HCT116 (cell line): ENCODE measurements around the gene CTRL. TPM values are rescaled to one million over a fixed set of nuclear protein-coding genes. Genes with fewer than 3 reads are reported as not detected.

Experiments used
- ATAC-seq: fragments of 200-7000 bp; cut with Tn5 transposase; 2 replicates; pipeline ENCODE4 v1.9.1; 2020; ENCODE audit warnings: mild to moderate bottlenecking, moderate library complexity
- BruUV-seq: library from RNA; stranded (reverse); fragments of 400-500 nt; replicated peaks from 2 replicates; lab custom pipeline; 2021; lab: Mats Ljungman, UMichigan
- CTCF ChIA-PET: fragments of 300-600 bp; sonication (Branson Sonifier 250); formaldehyde crosslinking; loops from one replicate; lab custom pipeline; 2021; ENCODE audit warnings: antibody characterized with exemption; lab: Charles Lee
- POLR2A ChIA-PET: fragments of 300-600, 350-600 bp; sonication (Branson Sonifier 250); formaldehyde crosslinking; loops from one replicate; lab custom pipeline; 2021; ENCODE audit warnings: antibody characterized with exemption; lab: Charles Lee
- RAD21 ChIA-PET, 2 experiments: fragments of 300-600 bp; sonication (Branson Sonifier 250); formaldehyde crosslinking; loops; one replicate each; lab custom pipeline; 2023; ENCODE audit warnings: low total read pairs in 2 of 2; ENCODE audit not compliant: uncharacterized antibody in 2 of 2, unreplicated experiment in 2 of 2, low non-redundant PET in 1 of 2; lab: Charles Lee
- DNase-seq: peaks from one replicate; pipeline ENCODE4 v3.0.0-alpha.2; 2010; ENCODE audit warnings: low read depth, low spot score
- H2AFZ ChIP-seq: fragments of 200-600 bp; shearing (Covaris generic), sonication (generic); 2 replicates; pipeline ENCODE4 v1.6.1; 2017; ENCODE audit warnings: low read depth, mixed run types, mixed read lengths, antibody characterized with exemption, low read length; ENCODE audit not compliant: poor library complexity, severe bottlenecking
- H3K27ac ChIP-seq: 2 replicates; pipeline ENCODE4 v1.5.1; 2012; ENCODE audit warnings: low read depth, low read length
- H3K27me3 ChIP-seq: fragments of 200-600 bp; sonication (generic); 2 replicates; pipeline ENCODE4 v1.6.1; 2016; ENCODE audit warnings: mixed run types, low read length, mixed read lengths; ENCODE audit not compliant: insufficient read depth
- H3K36me3 ChIP-seq, 2 experiments: fragments of 200-500 bp in 1 of 2; fragments of 200-600 bp in 1 of 2; sonication (Bioruptor generic) in 1 of 2; sonication (generic) in 1 of 2; 2 replicates each; pipeline versions ENCODE4 v1.5.1 to v1.6.1; 2014 to 2016; ENCODE audit warnings: low read length in 2 of 2, inconsistent platforms in 1 of 2, mixed read lengths in 1 of 2, mixed run types in 1 of 2; ENCODE audit not compliant: insufficient read depth in 2 of 2, control insufficient read depth in 1 of 2
- H3K4me1 ChIP-seq, 2 experiments: fragments of 200-600 bp in 1 of 2; sonication (generic) in 1 of 2; 2 replicates each; pipeline versions ENCODE4 v1.5.1 to v1.6.1; 2012 to 2017; ENCODE audit warnings: low read length in 2 of 2, inconsistent platforms in 1 of 2, mild to moderate bottlenecking in 1 of 2, mixed read lengths in 1 of 2, mixed run types in 1 of 2, moderate library complexity in 1 of 2; ENCODE audit not compliant: insufficient read depth in 2 of 2, control insufficient read depth in 1 of 2
- H3K4me2 ChIP-seq: fragments of 200-600 bp; sonication (generic); 2 replicates; pipeline ENCODE4 v1.6.1; 2017; ENCODE audit warnings: mixed run types, low read length, mixed read lengths
- H3K4me3 ChIP-seq, 2 experiments: fragments of 200-600 bp in 1 of 2; sonication (generic) in 1 of 2; replicated peaks in 1 of 2; 2 replicates each; pipeline ENCODE4 v1.5.1; 2011 to 2016; ENCODE audit warnings: low read length in 2 of 2, control low read depth in 1 of 2, low read depth in 1 of 2, mild to moderate bottlenecking in 1 of 2, mixed read lengths in 1 of 2, mixed run types in 1 of 2
- H3K79me2 ChIP-seq: fragments of 200-600 bp; sonication (generic); 2 replicates; pipeline ENCODE4 v1.6.1; 2017; ENCODE audit warnings: mild to moderate bottlenecking, mixed run types, low read length, moderate library complexity, mixed read lengths; ENCODE audit not compliant: insufficient read depth
- H3K9ac ChIP-seq: fragments of 200-600 bp; sonication (generic); 2 replicates; pipeline ENCODE4 v1.6.1; 2016; ENCODE audit warnings: low read length, mixed read lengths
- H3K9me2 ChIP-seq: fragments of 200-600 bp; sonication (generic), shearing (Covaris generic); 2 replicates; pipeline ENCODE4 v1.6.1; 2017; ENCODE audit warnings: mixed run types, mild to moderate bottlenecking, moderate library complexity; ENCODE audit not compliant: insufficient read depth
- H3K9me3 ChIP-seq, 2 experiments: fragments of 200-500 bp in 1 of 2; fragments of 200-600 bp in 1 of 2; sonication (Bioruptor generic) in 1 of 2; sonication (generic) in 1 of 2; 2 replicates each; pipeline ENCODE4 v1.6.1; 2014 to 2017; ENCODE audit warnings: low read length in 2 of 2, mixed read lengths in 2 of 2, inconsistent platforms in 1 of 2, low read depth in 1 of 2, mild to moderate bottlenecking in 1 of 2, mixed run types in 1 of 2, moderate library complexity in 1 of 2; ENCODE audit not compliant: control insufficient read depth in 1 of 2, insufficient read depth in 1 of 2
- H4K20me1 ChIP-seq: fragments of 200-600 bp; sonication (generic), shearing (Covaris generic); 2 replicates; pipeline ENCODE4 v1.6.1; 2017; ENCODE audit warnings: mixed run types, mild to moderate bottlenecking, moderate library complexity; ENCODE audit not compliant: insufficient read depth
- EGR1 ChIP-seq: IDR thresholded peaks from 2 replicates; pipeline ENCODE4 v1.6.1; 2012; ENCODE audit warnings: low read depth
- EZH2 ChIP-seq: fragments of 200-600 bp; sonication (generic); IDR thresholded peaks from 2 replicates; pipeline ENCODE4 v1.6.1; 2017; ENCODE audit warnings: antibody characterized with exemption, mixed run types
- EZH2phosphoT487 ChIP-seq: fragments of 200-600 bp; IDR thresholded peaks from 2 replicates; pipeline ENCODE4 v1.6.1; 2018; ENCODE audit warnings: antibody characterized with exemption, borderline replicate concordance
- FOSL1 ChIP-seq: IDR thresholded peaks from 2 replicates; pipeline ENCODE4 v1.6.1; 2012; ENCODE audit warnings: low read depth
- JUND ChIP-seq: IDR thresholded peaks from 2 replicates; pipeline ENCODE4 v1.6.1; 2012
- POLR2A ChIP-seq: IDR thresholded peaks from 2 replicates; pipeline ENCODE4 v1.7.0; 2011; ENCODE audit warnings: borderline replicate concordance; ENCODE audit not compliant: insufficient read depth, insufficient read length; ENCODE audit errors: extremely low read depth
- POLR2AphosphoS5 ChIP-seq: IDR thresholded peaks from 2 replicates; pipeline ENCODE4 v1.6.1; 2011; ENCODE audit warnings: mild to moderate bottlenecking, low read depth, low read length, moderate library complexity
- SIN3A ChIP-seq: IDR thresholded peaks from 2 replicates; pipeline ENCODE4 v1.6.1; 2012; ENCODE audit warnings: low read depth
- SP1 ChIP-seq: IDR thresholded peaks from 2 replicates; pipeline ENCODE4 v1.6.1; 2012; ENCODE audit warnings: low read depth
- SRF ChIP-seq: IDR thresholded peaks from 2 replicates; pipeline ENCODE4 v1.6.1; 2012; ENCODE audit warnings: low read depth
- TCF7L2 ChIP-seq: IDR thresholded peaks from 2 replicates; pipeline ENCODE4 v1.7.0; 2011; ENCODE audit warnings: borderline replicate concordance, inconsistent platforms; ENCODE audit not compliant: insufficient read depth, insufficient read length; ENCODE audit errors: extremely low read depth
- YY1 ChIP-seq: IDR thresholded peaks from 2 replicates; pipeline ENCODE4 v1.6.1; 2011; ENCODE audit warnings: low read length, low read depth, moderate library complexity, mild to moderate bottlenecking; ENCODE audit not compliant: insufficient replicate concordance; ENCODE audit errors: extremely low read depth
- ZFX ChIP-seq: fragments of 450-650 bp; IDR thresholded peaks from 2 replicates; pipeline ENCODE4 v1.6.1; 2017
- intact Hi-C: fragments of 100-400 bp; cut with micrococcal nuclease; formaldehyde crosslinking; loops from 2 replicates; pipeline ENCODE4 v1.10.0; 2022
- total RNA-seq: library from RNA; stranded (reverse); gene quantifications from one replicate; pipeline ENCODE4 v1.2.1, GENCODE V29; 2021; ENCODE audit not compliant: unreplicated experiment
- TF ChIP-seq, protein P1 (sequence below): IDR thresholded peaks from 2 replicates; pipeline ENCODE4 v1.6.1; 2012
- TF ChIP-seq, protein P2 (sequence below): IDR thresholded peaks from 2 replicates; pipeline ENCODE4 v1.6.1; 2011; ENCODE audit warnings: mild to moderate bottlenecking, low read length, moderate library complexity; ENCODE audit not compliant: insufficient replicate concordance; ENCODE audit errors: extremely low read depth
- TF ChIP-seq, protein P3 (sequence below): IDR thresholded peaks from 2 replicates; pipeline ENCODE4 v1.6.1; 2012
- TF ChIP-seq, protein P4 (sequence below): IDR thresholded peaks from 2 replicates; pipeline ENCODE4 v1.6.1; 2012; ENCODE audit warnings: low read depth

The CTRL gene
- total RNA-seq, 1 experiment from 2014 or later = 3.4 TPM

DNA sequence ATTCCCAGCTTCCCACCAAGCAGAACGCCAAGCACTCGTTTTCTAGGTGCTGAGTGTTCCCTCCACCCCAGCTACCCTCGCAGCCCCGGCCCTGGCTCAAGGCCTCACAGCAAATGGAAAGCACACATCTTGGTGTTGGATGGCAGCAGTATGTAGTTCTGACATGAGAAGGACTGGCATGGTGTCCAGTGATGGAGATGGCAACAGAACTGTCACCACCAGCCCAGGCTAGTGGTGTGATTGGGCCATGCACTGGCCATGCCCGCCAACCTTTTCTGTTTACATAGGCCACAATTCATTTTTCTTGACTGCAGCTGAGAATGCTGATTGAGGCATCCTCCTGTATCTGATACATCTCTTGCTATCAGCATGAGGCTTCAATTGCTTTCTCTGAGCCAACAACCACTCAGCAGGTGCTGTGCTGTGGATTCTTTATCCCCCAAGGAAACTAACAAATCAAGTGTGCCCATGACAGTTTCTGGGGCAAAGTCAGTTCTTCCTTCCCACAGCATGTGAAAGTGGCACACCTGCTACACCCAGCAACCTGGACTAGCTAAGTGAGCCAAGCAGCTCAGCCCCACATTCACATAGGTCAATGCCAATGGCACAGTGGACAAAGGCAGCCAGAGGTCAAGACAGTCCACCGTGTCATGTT lies 32.9 kb upstream of the CTRL start:
- H3K4me2 ChIP-seq = no peak overlapping the region
- no peak for DNase-seq
- H3K4me3 ChIP-seq = no peak overlapping the region
- H3K4me1 ChIP-seq = peaks cover 21 to 26% of the 10 kb centered on the region in 2 experiments
- ATAC-seq = no peak
- H3K27me3 ChIP-seq = no peaks in the 10 kb centered on the region
- no peak overlapping the region for H3K27ac ChIP-seq
- intact Hi-C loops = no loop called here
- RAD21 ChIA-PET = no interaction called here
- no peaks in the 10 kb centered on the region for H3K9me2 ChIP-seq
- CTCF ChIA-PET = no interaction called here
- POLR2A ChIA-PET = no interaction called here
- TF ChIP-seq YY1 (no peak), FOSL1 (no peak), EGR1 (no peak), SIN3A (no peak), EZH2phosphoT487 (no peak), EZH2 (no peak), TCF7L2 (no peak), SP1 (no peak), JUND (no peak), SRF (no peak), ZFX (no peak), POLR2AphosphoS5 (no peak), POLR2A (no peak)
- TF ChIP-seq, protein P1, sequence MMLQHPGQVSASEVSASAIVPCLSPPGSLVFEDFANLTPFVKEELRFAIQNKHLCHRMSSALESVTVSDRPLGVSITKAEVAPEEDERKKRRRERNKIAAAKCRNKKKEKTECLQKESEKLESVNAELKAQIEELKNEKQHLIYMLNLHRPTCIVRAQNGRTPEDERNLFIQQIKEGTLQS = no peak
- TF ChIP-seq, protein P2, sequence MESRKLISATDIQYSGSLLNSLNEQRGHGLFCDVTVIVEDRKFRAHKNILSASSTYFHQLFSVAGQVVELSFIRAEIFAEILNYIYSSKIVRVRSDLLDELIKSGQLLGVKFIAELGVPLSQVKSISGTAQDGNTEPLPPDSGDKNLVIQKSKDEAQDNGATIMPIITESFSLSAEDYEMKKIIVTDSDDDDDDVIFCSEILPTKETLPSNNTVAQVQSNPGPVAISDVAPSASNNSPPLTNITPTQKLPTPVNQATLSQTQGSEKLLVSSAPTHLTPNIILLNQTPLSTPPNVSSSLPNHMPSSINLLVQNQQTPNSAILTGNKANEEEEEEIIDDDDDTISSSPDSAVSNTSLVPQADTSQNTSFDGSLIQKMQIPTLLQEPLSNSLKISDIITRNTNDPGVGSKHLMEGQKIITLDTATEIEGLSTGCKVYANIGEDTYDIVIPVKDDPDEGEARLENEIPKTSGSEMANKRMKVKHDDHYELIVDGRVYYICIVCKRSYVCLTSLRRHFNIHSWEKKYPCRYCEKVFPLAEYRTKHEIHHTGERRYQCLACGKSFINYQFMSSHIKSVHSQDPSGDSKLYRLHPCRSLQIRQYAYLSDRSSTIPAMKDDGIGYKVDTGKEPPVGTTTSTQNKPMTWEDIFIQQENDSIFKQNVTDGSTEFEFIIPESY = no peak
- TF ChIP-seq, protein P3, sequence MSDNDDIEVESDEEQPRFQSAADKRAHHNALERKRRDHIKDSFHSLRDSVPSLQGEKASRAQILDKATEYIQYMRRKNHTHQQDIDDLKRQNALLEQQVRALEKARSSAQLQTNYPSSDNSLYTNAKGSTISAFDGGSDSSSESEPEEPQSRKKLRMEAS = no peak
- TF ChIP-seq, protein P4, sequence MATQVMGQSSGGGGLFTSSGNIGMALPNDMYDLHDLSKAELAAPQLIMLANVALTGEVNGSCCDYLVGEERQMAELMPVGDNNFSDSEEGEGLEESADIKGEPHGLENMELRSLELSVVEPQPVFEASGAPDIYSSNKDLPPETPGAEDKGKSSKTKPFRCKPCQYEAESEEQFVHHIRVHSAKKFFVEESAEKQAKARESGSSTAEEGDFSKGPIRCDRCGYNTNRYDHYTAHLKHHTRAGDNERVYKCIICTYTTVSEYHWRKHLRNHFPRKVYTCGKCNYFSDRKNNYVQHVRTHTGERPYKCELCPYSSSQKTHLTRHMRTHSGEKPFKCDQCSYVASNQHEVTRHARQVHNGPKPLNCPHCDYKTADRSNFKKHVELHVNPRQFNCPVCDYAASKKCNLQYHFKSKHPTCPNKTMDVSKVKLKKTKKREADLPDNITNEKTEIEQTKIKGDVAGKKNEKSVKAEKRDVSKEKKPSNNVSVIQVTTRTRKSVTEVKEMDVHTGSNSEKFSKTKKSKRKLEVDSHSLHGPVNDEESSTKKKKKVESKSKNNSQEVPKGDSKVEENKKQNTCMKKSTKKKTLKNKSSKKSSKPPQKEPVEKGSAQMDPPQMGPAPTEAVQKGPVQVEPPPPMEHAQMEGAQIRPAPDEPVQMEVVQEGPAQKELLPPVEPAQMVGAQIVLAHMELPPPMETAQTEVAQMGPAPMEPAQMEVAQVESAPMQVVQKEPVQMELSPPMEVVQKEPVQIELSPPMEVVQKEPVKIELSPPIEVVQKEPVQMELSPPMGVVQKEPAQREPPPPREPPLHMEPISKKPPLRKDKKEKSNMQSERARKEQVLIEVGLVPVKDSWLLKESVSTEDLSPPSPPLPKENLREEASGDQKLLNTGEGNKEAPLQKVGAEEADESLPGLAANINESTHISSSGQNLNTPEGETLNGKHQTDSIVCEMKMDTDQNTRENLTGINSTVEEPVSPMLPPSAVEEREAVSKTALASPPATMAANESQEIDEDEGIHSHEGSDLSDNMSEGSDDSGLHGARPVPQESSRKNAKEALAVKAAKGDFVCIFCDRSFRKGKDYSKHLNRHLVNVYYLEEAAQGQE = no peak
- no peaks in the 10 kb centered on the region for H4K20me1 ChIP-seq
- BruUV-seq = no TSS peak
- H2AFZ ChIP-seq = no peak overlapping the region
- no peak overlapping the region for H3K9ac ChIP-seq
- H3K9me3 ChIP-seq = no peaks in the 10 kb centered on the region
- peaks cover 6 to 8% of the 10 kb centered on the region in 2 experiments; a peak in 2 of 4 replicates for H3K36me3 ChIP-seq
- H3K79me2 ChIP-seq = peaks cover 32% of the 10 kb centered on the region
